Tibial nerve (tissue), 4 donors: ENCODE data around the gene ERF. TPM values are rescaled to one million over a fixed set of nuclear protein-coding genes. Genes with fewer than 3 reads are reported as not detected.

Experiments
- DNase-seq, 2 donors: peaks; one replicate each; pipeline ENCODE4 v3.0.0-alpha.2; 2019; ENCODE audit warnings: low spot score in 2 of 2
- H3K27ac ChIP-seq, 4 donors: fragments of 200-600 bp; sonication (generic) in 3 of 4; one replicate each; pipeline ENCODE4 v1.5.1; 2017 to 2019; ENCODE audit warnings: mild to moderate bottlenecking in 1 of 4
- H3K27me3 ChIP-seq, 2 donors: fragments of 200-600 bp; sonication (generic) in 1 of 2; one replicate each; pipeline versions ENCODE4 v1.5.1 to v1.6.0; 2017 to 2019
- H3K36me3 ChIP-seq, 3 donors: fragments of 200-600 bp; sonication (generic); one replicate each; pipeline ENCODE4 v1.5.1; 2018 to 2019
- H3K4me1 ChIP-seq, 4 donors: fragments of 200-600 bp; sonication (generic) in 3 of 4; one replicate each; pipeline ENCODE4 v1.5.1; 2017 to 2019
- H3K4me3 ChIP-seq, 4 donors: fragments of 200-600 bp; sonication (generic) in 3 of 4; one replicate each; pipeline ENCODE4 v1.5.1; 2017 to 2019; ENCODE audit warnings: mild to moderate bottlenecking in 1 of 4, moderate library complexity in 1 of 4
- H3K9me3 ChIP-seq, 4 donors: fragments of 200-600 bp; sonication (generic) in 3 of 4; one replicate each; pipeline ENCODE4 v1.5.1; 2017 to 2019
- CTCF ChIP-seq, 5 experiments: fragments of 200-600 bp in 3 of 5; fragments of 450-650 bp in 2 of 5; sonication (generic) in 3 of 5; IDR thresholded peaks; one replicate each; pipeline ENCODE4 v1.5.1; 2016 to 2019; ENCODE audit warnings: antibody characterized with exemption in 5 of 5, mild to moderate bottlenecking in 3 of 5, moderate library complexity in 2 of 5
- EP300 ChIP-seq, 2 donors: sonication (generic); formaldehyde crosslinking; IDR thresholded peaks; one replicate each; pipeline ENCODE4 v1.6.1; 2017; ENCODE audit warnings: antibody characterized with exemption in 2 of 2, mild to moderate bottlenecking in 1 of 2
- POLR2A ChIP-seq, 2 donors: fragments of 450-650 bp; IDR thresholded peaks; one replicate each; pipeline ENCODE4 v1.6.1; 2017; ENCODE audit warnings: antibody characterized with exemption in 2 of 2, mild to moderate bottlenecking in 2 of 2, moderate library complexity in 2 of 2
- WGBS, 2 donors: methylation state at CpG; one replicate each; pipeline ENCODE4 v1.1.5; 2018; 5-methylcytosine and 5-hydroxymethylcytosine counted together
- total RNA-seq, 4 donors: library from RNA; depleted of rRNA; stranded (reverse); fragments of >200 nt; gene quantifications; one replicate each; pipeline ENCODE4 v1.1.0, GENCODE V29; 2016

Gene ERF
- total RNA-seq, 4 donors from 2014 or later: 30.4 to 42.6 (median 35.1) TPM

GRCh38 chr19:42202290-42202880, 52.5 kb downstream of the ERF start:
- WGBS, 2 donors: 58 to 78% methylated on average over 5 of the region's 5 CpGs
- Histone ChIP-seq H3K9me3 (no peaks in the 10 kb centered on the region), H3K4me1 (peaks cover 0 to 21% (median 5%) of the 10 kb centered on the region in 4 donors), H3K36me3 (peaks cover 0 to 100% (median 19%) of the 10 kb centered on the region in 3 donors), H3K27me3 (no peaks in the 10 kb centered on the region), H3K4me3 (no peak overlapping the region), H3K27ac (peak overlapping the region in 3 of 4 donors; percentile 32 to 68 (median 57))
- DNase-seq: no peak
- TF ChIP-seq POLR2A (IDR thresholded peaks at IDR 0.05) (no peak), EP300 (IDR thresholded peaks at IDR 0.05) (no peak), CTCF (IDR thresholded peaks at IDR 0.05) (no peak)

GRCh38 chr19:42201489-42202289, 53.2 kb downstream of the ERF start:
- TF ChIP-seq EP300 (IDR thresholded peaks at IDR 0.05) (peak in 1 of 2 donors; percentile 41), POLR2A (IDR thresholded peaks at IDR 0.05) (no peak), CTCF (IDR thresholded peaks at IDR 0.05) (no peak)
- Histone ChIP-seq H3K27me3 (no peaks in the 10 kb centered on the region), H3K4me3 (no peak overlapping the region), H3K9me3 (no peaks in the 10 kb centered on the region), H3K27ac (peak overlapping the region in 3 of 4 donors; percentile 31 to 68 (median 57)), H3K36me3 (peaks cover 0 to 100% (median 17%) of the 10 kb centered on the region in 3 donors), H3K4me1 (peaks cover 0 to 24% (median 5%) of the 10 kb centered on the region in 4 donors)
- DNase-seq: no peak
- 53 to 67% methylated on average over 6 of the region's 6 CpGs for WGBS, 2 donors

GRCh38 chr19:42200116-42200715, 54.7 kb downstream of the ERF start:
- H3K9me3 ChIP-seq: no peaks in the 10 kb centered on the region
- TF ChIP-seq EP300 (IDR thresholded peaks at IDR 0.05): no peak
- no peak for TF ChIP-seq POLR2A (IDR thresholded peaks at IDR 0.05)
- TF ChIP-seq CTCF (IDR thresholded peaks at IDR 0.05): no peak
- peak overlapping the region in 3 of 4 donors; percentile 54 to 78 (median 57) for H3K27ac ChIP-seq
- no peak for DNase-seq
- no peaks in the 10 kb centered on the region for H3K27me3 ChIP-seq
- WGBS, 2 donors: 93 to 98% methylated on average over 4 to 5 of the region's 5 CpGs
- H3K4me1 ChIP-seq: peaks cover 0 to 24% (median 5%) of the 10 kb centered on the region in 4 donors
- H3K36me3 ChIP-seq: peaks cover 0 to 90% (median 11%) of the 10 kb centered on the region in 3 donors
- H3K4me3 ChIP-seq: no peak overlapping the region

- H3K36me3 ChIP-seq: peaks cover 0 to 84% (median 11%) of the 10 kb centered on the region in 3 donors
Measured at GRCh38 chr19:42199440-42200115, 55.4 kb downstream of the ERF start.

More at GRCh38 chr19:42199440-42200115, 55.4 kb downstream of the ERF start:
- DNase-seq: no peak
- Histone ChIP-seq H3K27ac (peak overlapping the region in 2 of 4 donors; percentile 0 to 78), H3K4me1 (peaks cover 0 to 24% (median 5%) of the 10 kb centered on the region in 4 donors), H3K27me3 (no peaks in the 10 kb centered on the region), H3K4me3 (no peak overlapping the region), H3K9me3 (no peaks in the 10 kb centered on the region)
- TF ChIP-seq EP300 (IDR thresholded peaks at IDR 0.05) (no peak), CTCF (IDR thresholded peaks at IDR 0.05) (peak in 1 of 5 experiments; percentile 15), POLR2A (IDR thresholded peaks at IDR 0.05) (no peak)
- 73 to 86% methylated on average over 19 to 25 of the region's 32 CpGs for WGBS, 2 donors
